NCI-H2196 treated with DMSO at 0.1 percent for 48 hours (cell line): ENCODE measurements around the gene S100A10.

Experiments used
- DNase-seq: peaks from one replicate; lab custom pipeline; 2025; ENCODE audit not compliant: unreplicated experiment; lab: John Stamatoyannopoulos, UW

The S100A10 gene

DNA sequence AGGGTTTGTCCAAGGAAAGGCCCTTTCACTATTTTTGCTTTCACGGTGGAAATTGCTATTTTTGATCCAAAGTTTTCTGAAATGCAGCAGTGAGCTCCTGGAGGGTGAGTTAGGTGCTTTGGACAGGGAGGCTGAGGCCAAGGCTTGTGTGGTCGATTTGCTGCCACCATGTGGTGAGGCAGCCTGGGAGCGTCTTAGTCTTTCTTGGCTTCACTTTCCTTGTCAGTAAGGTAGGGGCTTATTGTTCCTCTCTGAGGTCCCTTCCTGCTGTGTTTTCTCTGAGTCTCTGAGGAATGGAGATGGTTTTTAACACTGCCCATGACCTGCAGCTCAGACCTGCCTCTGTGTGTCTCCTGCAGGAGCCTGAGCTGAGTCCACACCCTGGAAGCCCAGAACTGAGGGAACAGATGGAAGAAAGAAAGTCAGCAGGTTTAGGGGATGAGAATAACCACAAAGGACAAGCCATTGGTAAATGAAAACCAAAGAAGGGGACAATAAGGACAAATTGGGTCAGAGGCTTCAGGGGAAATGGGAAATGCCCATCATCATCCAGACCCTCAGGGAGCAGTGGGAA lies 20.1 kb upstream of the S100A10 start:
- DNase-seq = no peak

- no peak for DNase-seq
Measured at GRCh38 chr1:152009691-152010090, 16.0 kb upstream of the S100A10 start.

DNA sequence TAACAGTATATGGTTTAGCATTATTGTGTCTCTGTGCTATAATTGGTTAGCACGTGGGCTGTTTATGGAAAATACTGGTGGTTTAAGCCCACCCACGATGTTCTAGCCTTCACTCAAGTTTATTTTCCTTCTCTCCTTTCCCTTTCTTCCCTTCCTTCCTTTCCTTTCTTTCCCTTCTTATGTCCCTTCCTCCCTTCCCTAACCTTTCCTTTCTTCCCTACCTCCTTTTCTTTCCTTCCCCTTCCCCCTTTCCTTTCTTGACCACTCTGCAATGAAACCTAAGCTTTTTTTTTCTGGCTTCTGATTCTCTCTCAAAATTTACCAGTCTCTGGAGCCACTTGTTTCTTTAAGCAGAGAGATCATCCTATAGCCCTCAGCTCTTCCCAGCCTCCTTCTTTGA lies 13.4 kb upstream of the S100A10 start:
- no peak for DNase-seq

DNA sequence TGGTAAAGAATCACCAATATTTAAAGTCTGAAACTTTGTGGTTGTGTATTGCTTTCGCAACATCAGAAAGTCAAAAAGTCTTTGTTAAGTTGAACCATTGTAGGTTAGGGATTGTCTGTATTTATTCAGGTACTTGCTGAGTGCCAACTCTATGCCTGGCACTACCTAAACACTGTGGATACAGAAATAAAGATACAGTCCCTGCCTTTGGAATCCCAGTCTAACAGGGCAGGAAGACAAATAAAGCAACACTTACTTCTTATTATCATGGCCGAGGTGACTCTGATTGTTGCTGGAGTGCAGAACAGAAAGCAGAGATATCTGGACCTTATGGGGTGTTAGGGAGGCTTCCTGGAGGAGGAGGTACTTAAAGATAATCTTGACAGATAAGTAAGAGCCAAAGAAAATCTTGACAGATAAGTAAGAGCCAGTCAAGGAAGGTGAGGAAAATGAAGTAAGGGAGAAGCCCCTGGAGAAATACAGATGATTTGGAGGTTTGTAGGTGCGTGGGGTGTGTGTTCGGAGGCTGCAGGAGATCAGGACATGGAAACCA lies 11.8 kb upstream of the S100A10 start:
- DNase-seq = no peak

DNA sequence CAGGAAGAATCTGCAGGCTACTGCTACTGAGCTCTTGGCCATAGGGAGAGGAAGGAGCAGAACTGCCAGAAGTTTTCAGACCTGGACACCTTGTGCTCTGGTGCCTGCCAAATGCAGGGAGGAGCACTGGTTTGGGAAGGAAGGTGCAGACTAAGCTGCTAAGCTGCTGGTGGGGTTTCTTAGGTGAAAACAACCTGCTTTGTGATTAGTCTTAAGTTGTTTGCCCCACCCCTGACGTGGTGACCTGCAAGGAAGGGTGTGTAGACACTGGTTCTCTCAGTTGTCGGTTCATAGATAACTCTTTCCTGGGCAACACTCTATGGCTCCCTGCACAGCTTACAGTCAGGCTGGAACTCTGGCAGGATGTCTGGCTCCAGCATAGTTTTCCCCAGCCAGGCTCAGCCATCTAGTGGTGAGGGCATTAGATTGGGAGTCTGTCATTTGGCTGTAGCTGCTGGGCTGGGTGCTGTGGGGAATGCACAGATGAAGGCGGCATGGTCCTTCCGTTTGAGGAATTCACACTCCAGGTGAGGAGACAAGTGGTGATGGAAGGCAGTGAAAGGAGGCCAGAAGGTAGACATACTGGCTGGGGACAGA lies 10.3 kb upstream of the S100A10 start:
- DNase-seq = no peak

- DNase-seq = no peak
Measured at GRCh38 chr1:152002960-152003359, 9.3 kb upstream of the S100A10 start.

- DNase-seq = peak; percentile 42
Measured at GRCh38 chr1:152001631-152002584, 8.2 kb upstream of the S100A10 start.

GRCh38 chr1:152000964-152001630 lies 7.4 kb upstream of the S100A10 start:
- no peak for DNase-seq

DNA sequence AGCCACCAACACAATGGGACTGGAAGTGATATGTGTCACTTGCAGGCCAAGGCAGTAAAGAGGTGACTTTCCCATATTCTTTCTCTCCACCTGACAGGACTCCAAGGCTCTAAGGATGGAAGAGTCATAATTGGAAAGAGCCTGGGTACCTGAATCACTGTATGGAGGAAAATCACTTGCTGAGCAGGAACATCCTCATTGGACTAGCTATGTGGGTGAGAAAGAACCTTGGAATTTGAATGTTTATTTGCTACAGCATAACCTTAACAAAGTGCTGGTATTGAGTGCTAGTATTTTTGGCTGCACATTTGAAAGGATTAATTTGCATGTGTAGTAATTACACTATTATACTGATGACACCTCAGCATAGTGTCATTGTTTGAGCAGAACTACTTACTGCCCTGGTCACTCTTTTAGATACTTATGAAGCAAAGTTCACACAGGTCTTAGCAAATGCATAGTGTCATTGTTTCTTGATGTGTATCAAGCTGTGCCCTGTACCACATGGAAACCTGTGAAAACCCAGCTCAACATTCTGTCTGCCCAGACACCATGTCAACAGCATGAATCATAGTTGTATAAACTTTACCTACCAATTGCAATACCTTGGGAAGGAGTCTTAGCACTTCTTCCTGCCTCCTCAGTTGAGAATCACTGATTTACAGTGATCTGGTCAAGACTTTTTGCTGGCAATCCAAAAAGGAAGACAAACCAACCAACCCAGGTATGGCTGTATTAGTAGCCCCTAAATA lies 5.1 kb upstream of the S100A10 start:
- DNase-seq = no peak

GRCh38 chr1:151997284-151997570 lies 3.6 kb upstream of the S100A10 start:
- DNase-seq = no peak

GRCh38 chr1:151995774-151996173 lies 2.1 kb upstream of the S100A10 start:
- no peak for DNase-seq

- no peak for DNase-seq
Measured at GRCh38 chr1:151994956-151995355, 1.3 kb upstream of the S100A10 start.

DNA sequence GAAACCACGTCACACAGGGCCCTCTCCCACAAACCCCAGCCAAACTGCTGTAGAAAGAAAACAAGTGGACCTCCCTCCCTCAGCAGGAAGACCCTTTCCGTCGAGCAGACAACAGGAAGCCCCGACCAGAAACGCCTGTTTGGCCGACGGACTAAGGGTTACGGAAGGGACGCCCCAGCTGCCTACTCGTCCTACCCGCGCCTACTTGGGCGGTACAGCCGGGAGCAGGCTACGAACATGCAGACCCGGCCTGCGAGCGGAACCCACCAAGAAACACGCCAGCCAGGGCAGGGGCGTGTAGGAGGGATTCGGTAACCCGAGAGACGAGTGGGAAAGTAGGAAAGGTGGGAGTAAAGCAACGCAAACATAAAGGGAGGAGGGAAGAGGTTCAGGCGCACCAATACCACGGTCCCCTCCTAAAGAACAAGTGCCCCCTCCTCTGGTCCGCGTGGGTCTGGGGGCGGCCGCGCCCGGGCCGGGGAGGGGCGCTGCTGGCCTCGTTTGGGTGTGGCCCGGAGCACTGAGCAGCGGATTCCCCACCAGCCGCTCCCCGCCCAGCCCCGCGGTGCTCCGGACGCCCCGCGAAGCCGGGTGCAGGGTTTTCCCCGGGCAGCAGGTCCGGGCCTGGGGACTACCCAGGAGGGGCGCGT lies 450 bp downstream of the S100A10 start:
- DNase-seq = no peak

- peak; percentile 51 for DNase-seq
Measured at GRCh38 chr1:151992303-151993083, 1.2 kb downstream of the S100A10 start.

DNA sequence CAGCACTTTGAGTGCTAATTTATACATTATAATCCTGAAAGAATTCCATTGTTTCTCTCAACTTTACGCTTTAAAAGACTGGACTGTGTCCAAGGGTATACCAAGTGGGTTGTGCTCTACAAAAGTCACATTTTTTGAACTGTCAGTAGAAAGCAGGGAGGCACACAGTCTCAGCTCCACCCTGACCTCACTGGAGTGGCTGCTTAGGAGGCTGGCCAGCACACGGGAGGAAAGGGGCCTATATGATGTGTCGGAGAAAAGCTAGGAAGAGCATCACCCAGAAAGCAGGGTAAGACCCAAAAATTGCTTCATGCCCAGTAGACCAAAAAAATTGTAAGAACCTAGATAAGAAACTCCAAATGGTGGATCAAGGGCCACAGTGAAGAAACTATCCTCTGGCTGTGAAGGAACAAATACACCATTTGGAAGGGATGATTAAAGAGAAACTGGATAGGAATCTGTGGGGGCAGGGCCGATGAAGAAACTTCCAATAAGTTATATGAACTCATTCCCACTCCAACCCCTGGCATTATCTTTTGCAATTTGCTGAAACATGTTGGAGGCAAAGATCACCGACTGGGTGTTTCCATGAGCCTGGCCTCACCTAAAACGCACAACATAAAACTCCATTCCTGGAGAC lies 1.9 kb downstream of the S100A10 start:
- no peak for DNase-seq

GRCh38 chr1:151990856-151991198 lies 2.8 kb downstream of the S100A10 start:
- DNase-seq = no peak

DNA sequence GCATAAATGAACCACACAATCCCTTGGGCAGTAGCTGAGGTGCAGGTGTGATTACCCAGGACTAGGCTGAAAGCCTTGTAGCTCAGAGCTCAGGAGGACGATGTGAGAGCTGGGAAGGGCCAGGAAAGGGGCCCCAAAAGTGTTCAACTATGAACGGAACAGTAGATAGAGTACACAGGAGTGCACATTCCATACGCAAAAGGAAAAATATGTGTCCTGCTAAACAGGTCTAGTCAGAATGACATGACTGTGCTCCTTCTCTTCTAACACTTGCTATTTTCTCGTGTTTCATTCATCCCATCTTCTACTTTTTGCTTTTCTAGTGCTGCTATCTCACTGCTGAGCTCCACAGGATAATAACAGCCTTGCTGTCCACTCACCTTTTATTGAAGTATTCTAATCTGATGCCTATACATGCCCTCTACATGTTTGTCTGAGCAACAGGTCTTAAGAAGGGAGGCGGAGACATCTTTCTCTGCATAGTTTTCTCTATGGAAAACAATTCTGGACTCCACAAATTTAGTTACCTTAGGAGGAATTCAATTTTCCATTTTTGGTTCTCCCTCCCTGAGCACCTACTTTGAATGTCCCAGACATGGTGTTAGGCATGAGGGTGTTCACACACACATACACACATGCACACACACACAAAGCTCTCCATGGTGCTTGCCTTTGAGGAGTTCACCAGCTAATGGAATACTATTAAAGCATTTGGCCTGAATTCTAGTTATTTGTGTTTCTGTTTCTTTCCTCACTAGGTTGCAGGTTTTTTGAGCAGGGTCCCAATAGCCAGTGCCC lies 3.4 kb downstream of the S100A10 start:
- DNase-seq = no peak

DNA sequence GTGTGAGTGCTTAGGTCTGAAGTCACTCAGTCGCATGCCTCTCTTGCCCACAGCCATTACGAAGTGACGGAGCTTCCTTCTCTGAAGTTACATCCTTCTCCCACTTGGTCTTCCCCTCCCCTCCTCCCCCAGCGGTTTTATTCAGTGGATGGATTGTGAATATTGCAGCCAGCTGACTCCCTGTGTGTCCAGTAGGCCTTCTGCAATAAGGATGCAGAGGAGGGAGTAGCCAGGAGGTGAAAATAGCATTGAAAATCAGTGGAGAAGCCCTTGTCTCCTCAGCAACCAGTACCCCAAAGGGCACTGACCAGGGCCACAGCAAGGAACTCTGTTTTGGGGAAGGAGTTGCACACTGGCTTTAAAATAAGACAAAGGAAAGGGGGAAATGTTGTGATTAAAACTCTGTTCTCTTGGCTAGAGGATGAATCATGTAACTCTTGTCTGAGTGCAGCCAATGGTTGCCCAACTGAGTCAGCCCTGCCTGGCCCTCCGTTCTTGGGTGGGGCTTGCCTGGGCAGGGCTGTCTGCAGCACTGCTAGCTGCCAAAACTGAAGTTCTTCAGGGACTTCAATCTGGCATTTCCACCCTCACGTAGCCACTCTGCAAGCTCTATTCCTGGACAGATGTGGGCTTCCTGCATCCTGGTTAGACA lies 4.3 kb downstream of the S100A10 start:
- no peak for DNase-seq
